Measurements from ENCODE around the gene SLC35C1. TPM values are rescaled to one million over a fixed set of nuclear protein-coding genes. Genes with fewer than 3 reads are reported as not detected.

SLC35C1 gene
- polyA plus RNA-seq, 1 donor (not counting 4 experiments of a cell fraction or from before 2014, with no cell fraction given) = 4.9 TPM

DNA sequence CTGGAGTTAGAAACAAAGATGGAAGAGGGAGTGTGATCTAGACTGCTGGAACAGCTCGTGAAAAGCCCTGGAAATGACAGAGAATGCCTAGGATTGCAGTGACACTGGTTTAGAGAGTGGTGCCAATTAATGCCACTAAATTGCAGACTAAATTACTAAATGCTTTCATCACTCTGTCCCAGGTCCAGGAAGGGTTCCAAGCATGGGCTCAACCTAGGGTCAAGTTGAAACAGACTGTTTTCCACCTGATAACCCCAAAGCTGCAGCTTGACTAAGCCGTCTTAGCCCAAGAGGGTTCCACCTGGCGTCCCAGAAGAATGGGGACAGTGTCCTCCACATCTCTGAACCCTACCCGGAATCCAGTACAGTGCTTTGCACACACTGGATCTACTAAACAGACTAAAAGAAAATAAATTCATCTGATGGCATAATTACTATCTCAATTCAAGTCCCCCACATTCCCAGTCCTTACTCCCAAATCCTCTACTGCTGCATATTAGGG, 41.3 kb downstream of the SLC35C1 start:
- dilution Hi-C loops (cut with MboI; ENCODE audit: extremely low pct_ligation_motif_present, low sequenced_read_pairs) = no loop called here
- Histone ChIP-seq H3K4me3 (ENCODE audit: control insufficient read depth in 2 of 3, extremely low read depth in 1 of 3, insufficient read depth in 2 of 3, low read depth in 1 of 3, low read length in 3 of 3) (no peak overlapping the region), H3K9me3 (ENCODE audit: control insufficient read depth, low read depth, low read length) (no peaks in the 10 kb centered on the region), H3K27me3 (ENCODE audit: control insufficient read depth, extremely low read depth, insufficient read depth, low read length) (peaks cover 4% of the 10 kb centered on the region), H4K20me1 (ENCODE audit: control insufficient read depth, extremely low read depth, insufficient read depth, low read length) (no peaks in the 10 kb centered on the region), H3K4me1 (ENCODE audit: control insufficient read depth, extremely low read depth, insufficient read depth, low read length) (peaks cover 16% of the 10 kb centered on the region), H3K36me3 (ENCODE audit: control insufficient read depth in 2 of 2, extremely low read depth in 1 of 2, insufficient read depth in 2 of 2, low read length in 2 of 2) (no peaks in the 10 kb centered on the region), H2AFZ (ENCODE audit: control insufficient read depth, low read length) (no peak overlapping the region), H3K27ac (ENCODE audit: control insufficient read depth, insufficient read depth, low read length) (no peak overlapping the region), H3K9me1 (ENCODE audit: control insufficient read depth, extremely low read depth, insufficient read depth, low read length) (no peaks in the 10 kb centered on the region), H3K4me2 (ENCODE audit: control insufficient read depth, extremely low read depth, insufficient read depth, low read depth, low read length) (peak overlapping the region; percentile 88), H3K9ac (ENCODE audit: control insufficient read depth, extremely low read depth, insufficient read depth, low read length) (no peak overlapping the region), H3K79me2 (ENCODE audit: control insufficient read depth, insufficient read depth, low read length) (peaks cover 21% of the 10 kb centered on the region)
- TF ChIP-seq, protein P1, sequence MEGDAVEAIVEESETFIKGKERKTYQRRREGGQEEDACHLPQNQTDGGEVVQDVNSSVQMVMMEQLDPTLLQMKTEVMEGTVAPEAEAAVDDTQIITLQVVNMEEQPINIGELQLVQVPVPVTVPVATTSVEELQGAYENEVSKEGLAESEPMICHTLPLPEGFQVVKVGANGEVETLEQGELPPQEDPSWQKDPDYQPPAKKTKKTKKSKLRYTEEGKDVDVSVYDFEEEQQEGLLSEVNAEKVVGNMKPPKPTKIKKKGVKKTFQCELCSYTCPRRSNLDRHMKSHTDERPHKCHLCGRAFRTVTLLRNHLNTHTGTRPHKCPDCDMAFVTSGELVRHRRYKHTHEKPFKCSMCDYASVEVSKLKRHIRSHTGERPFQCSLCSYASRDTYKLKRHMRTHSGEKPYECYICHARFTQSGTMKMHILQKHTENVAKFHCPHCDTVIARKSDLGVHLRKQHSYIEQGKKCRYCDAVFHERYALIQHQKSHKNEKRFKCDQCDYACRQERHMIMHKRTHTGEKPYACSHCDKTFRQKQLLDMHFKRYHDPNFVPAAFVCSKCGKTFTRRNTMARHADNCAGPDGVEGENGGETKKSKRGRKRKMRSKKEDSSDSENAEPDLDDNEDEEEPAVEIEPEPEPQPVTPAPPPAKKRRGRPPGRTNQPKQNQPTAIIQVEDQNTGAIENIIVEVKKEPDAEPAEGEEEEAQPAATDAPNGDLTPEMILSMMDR (optimal IDR thresholded peaks at IDR 0.05 in 1 of 3, IDR thresholded peaks at IDR 0.05 in 1 of 3, conservative IDR thresholded peaks at IDR 0.05 in 1 of 3; ENCODE audit: extremely low read depth in 1 of 3, insufficient read depth in 2 of 3, low read length in 3 of 3) = no peak
- no peak for TF ChIP-seq EZH2 (IDR thresholded peaks at IDR 0.05; ENCODE audit: low read length)
- FAIRE-seq = no peak
- no peak for DNase-seq (ENCODE audit: low read depth, low spot score)

DNA sequence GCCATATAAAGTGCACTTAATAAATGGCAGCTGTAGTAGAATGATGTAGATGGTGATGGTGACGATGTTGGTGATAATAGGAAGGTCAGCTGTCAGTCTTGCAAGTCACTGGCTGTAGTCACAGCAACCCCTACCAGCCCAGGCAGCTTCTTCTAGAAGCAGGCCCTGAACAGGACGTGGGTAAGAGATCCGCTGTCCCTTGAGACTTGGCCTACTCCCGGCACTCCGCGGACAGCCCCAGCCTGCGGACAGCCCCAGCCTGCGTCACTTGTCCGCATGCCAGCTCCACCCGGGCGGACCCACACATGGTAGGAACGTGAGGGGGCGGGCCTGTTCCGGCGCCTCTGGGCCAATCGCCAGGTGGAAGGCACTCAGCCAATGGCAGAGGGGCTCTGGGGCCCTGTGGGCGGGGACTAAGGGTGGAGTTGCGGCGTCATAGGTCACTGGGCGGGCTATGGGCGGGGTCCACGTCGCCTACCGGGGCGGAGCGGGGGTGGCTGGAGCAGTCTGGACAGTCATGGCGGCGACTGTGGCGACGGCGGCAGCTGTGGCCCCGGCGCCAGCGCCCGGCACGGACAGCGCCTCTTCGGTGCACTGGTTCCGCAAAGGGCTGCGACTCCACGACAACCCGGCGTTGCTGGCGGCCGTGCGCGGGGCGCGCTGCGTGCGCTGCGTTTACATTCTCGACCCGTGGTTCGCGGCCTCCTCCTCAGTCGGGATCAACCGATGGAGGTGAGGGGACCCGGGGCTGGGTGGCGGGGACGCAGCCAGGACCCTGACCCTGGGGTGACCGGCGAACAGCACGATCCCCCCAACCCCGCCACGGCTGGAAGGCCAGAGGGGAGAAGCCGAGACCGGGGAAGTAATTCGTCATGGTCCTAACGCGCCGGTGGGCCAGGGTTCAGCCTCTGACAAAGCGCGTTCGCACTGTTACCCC, 42.3 kb downstream of the SLC35C1 start, which contains the start of gene CRY2:
CRY2 (plus strand) TSS at position 502 of the 937 bp plus-strand sequence; CDS start at position 518, 16 bp downstream.
- Histone ChIP-seq H3K9ac (ENCODE audit: control insufficient read depth, extremely low read depth, insufficient read depth, low read length) (peak within 1 kb of the TSS; percentile 95), H2AFZ (ENCODE audit: control insufficient read depth, low read length) (peak within 1 kb of the TSS; percentile 91), H3K79me2 (ENCODE audit: control insufficient read depth, insufficient read depth, low read length) (peaks cover 26% of the 10 kb centered on the region), H3K27me3 (ENCODE audit: control insufficient read depth, extremely low read depth, insufficient read depth, low read length) (no peaks in the 10 kb centered on the region), H3K4me1 (ENCODE audit: control insufficient read depth, extremely low read depth, insufficient read depth, low read length) (peaks cover 16% of the 10 kb centered on the region), H3K4me2 (ENCODE audit: control insufficient read depth, extremely low read depth, insufficient read depth, low read depth, low read length) (peak within 1 kb of the TSS; percentile 92), H3K9me1 (ENCODE audit: control insufficient read depth, extremely low read depth, insufficient read depth, low read length) (no peaks in the 10 kb centered on the region), H3K27ac (ENCODE audit: control insufficient read depth, insufficient read depth, low read length) (peak within 1 kb of the TSS; percentile 91), H3K4me3 (ENCODE audit: control insufficient read depth in 2 of 3, extremely low read depth in 1 of 3, insufficient read depth in 2 of 3, low read depth in 1 of 3, low read length in 3 of 3) (peak within 1 kb of the TSS; percentile 78 to 98 (median 85)), H4K20me1 (ENCODE audit: control insufficient read depth, extremely low read depth, insufficient read depth, low read length) (no peaks in the 10 kb centered on the region), H3K36me3 (ENCODE audit: control insufficient read depth in 2 of 2, extremely low read depth in 1 of 2, insufficient read depth in 2 of 2, low read length in 2 of 2) (no peaks in the 10 kb centered on the region), H3K9me3 (ENCODE audit: control insufficient read depth, low read depth, low read length) (no peaks in the 10 kb centered on the region)
- peak; percentile 9 for FAIRE-seq
- dilution Hi-C loops (cut with MboI; ENCODE audit: extremely low pct_ligation_motif_present, low sequenced_read_pairs) = no loop called here
- TF ChIP-seq, protein P1 (optimal IDR thresholded peaks at IDR 0.05 in 1 of 3, IDR thresholded peaks at IDR 0.05 in 1 of 3, conservative IDR thresholded peaks at IDR 0.05 in 1 of 3; ENCODE audit: extremely low read depth in 1 of 3, insufficient read depth in 2 of 3, low read length in 3 of 3) = no peak
- no peak for TF ChIP-seq EZH2 (IDR thresholded peaks at IDR 0.05; ENCODE audit: low read length)
- DNase-seq (ENCODE audit: low read depth, low spot score) = peak; percentile 91
